ENCODE measurements around the gene TENT5D. TPM values are rescaled to one million over a fixed set of nuclear protein-coding genes. Genes with fewer than 3 reads are reported as not detected.
"Not testable (repeated sequence)": the region's sequence is repeated elsewhere in the genome, so short reads cannot be mapped to it uniquely, and the experiment has no call there.

TENT5D gene
- polyA plus RNA-seq (ENCODE audit: insufficient read length in 12 of 12): not detected
- long read RNA-seq, donor 1: 0 reads
- long read RNA-seq, donor 2: 0 reads
- long read RNA-seq, donor 3: 0 reads
- long read RNA-seq, donor 4: 0 reads
- long read RNA-seq, donor 5: 0 reads
- long read RNA-seq, donor 6: 0 reads
- long read RNA-seq, donor 7: 0 reads
- long read RNA-seq, donor 8: 0 reads
- long read RNA-seq, donor 9: 0 reads
- long read RNA-seq, donor 10: 0 reads
- long read RNA-seq, donor 11: 0 reads

DNA sequence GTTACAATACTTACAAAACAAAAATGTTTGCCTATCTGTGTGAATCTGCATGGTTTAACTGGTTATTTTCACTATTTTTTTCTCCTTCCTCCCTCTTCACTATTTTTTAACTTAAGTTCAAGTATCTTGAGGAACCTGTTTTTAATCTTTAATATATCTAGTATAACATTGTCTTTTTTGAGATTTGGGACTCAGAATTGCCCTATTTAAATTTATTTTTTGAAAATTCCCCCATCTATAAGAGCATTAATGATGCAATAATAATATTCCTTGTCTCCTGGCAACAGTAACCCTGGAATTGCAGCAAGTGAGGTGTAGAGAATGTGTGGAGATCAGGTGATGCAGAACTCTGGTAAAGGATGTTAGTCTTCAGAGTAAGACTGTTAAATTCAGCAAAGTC, at the start of gene TENT5D:
TENT5D (plus strand) TSS at position 301 of the 400 bp plus-strand sequence. CDS start 22,093 bp downstream, outside the sequence.
- DNase-seq: no peak

DNA sequence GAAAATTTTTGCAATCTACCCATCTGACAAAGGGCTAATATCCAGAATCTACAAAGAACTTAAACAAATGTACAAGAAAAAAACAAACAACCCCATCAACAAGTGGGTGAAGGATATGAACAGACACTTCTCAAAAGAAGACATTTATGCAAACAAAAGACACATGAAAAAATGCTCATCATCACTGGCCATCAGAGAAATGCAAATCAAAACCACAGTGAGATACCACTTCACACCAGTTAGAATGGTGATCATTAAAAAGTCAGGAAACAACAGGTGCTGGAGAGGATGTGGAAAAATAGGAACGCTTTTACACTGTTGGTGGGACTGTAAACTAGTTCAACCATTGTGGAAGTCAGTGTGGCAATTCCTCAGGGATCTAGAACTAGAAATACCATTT, 34.6 kb upstream of the TENT5D start:
- DNase-seq: not testable (repeated sequence)

DNA sequence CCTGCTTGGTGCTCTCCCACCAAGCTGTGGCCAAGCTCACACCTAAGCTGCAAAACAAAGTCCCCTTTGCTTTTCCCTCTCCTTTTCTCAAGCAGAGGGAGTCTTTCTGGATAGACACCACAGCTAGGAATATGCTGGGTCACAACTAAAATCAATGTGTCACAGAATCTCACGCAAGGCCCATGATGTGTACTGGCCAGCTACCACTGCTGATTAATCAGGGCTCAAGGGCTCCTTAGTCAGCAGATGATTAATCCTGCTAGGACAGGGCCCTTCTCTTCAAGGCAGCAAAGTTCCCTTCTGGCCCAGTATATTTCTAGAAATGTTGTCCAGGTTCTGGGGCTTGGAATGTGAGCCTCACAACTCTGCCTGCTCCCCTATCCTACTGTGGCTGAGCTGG, 32.0 kb upstream of the TENT5D start:
- DNase-seq: no peak

DNA sequence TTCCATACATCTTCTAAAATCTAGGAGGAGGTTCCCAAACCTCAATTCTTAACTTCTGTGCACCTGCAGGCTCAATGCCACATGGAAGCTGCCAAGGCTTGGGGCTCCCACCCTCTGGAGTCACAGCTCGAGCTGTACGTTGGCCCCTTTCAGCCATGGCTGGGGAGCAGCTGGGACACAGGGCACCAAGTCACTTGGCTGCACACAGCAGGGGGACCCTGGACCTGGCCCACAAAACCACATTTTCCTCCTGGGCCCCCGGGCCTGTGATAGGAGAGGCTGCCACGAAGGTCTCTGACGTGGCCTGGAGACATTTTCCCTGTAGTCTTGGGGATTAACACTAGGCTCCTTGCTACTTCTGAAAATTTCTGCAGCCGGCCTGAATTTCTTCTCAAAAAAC, 8.2 kb upstream of the TENT5D start:
- DNase-seq: no peak

DNA sequence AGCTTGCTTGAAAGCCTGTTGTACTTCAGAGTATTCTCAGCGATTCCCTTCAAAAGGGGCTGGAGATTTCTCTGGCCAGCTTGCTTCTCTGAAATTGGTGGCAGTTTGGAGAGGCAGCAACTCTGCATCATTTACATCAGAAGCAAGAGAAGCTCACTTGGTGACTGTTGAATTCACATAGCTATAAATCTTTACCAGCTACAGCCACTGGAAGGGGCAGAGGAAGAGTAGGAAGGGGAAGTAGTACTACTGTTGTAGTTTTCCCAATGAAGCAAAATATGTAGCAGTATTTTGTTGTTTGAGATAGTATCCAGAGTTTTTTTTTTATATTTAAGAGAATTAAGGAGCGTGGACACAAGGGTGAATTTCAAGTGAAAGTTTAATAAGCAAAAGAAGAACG, 2.8 kb downstream of the TENT5D start:
- DNase-seq: no peak

DNA sequence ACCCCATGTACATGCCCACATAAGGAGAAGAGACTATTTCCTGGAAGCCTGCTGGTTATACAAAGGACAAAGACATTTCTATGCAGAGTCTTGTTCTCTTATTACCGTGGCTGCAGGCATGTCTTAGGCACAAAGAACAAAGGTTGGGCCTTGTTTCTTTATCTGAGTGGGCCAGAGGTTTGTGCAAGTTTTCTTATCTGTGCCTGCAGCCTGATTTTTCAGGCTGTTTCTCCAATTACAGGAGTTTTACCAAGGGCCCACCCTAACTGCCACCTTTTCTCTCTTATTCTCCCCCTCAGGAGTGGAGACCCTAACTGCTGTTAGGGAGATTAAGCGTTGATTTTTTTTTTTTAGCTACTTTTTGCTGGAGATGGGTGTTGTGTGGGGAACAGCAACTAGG, 3.5 kb downstream of the TENT5D start:
- no peak for DNase-seq

DNA sequence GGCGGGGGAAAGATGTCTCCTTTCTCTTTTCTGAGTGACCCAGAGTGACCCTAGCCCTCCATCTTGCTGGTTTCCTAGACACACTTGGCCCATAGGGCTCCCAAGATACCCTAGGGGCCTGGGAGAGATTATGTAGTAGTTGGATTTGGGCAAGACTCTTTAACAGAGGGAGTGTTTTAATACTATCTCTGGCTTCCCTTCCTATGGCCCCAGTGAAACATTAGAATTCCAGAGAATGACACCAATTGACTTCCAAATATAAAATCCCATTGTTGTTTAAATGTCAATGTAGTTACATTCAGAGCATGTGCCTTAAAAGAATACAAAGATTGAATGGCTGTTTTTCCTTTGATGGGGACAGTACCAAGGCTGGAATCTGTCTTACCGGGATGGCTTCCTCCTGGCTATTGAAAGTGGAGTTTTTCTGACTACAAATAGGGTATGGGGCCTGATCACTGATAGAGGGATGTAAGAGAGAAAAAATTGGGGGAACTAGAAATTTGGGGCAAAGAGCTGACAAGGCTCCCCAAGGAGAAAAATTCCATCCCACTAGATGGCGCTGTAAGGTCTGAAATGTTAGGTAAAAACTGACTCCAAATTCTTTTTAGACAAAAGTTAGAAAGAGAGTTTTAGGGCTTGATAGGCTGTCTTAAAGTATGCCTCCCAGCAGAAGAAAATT, 10.7 kb downstream of the TENT5D start:
- no peak for DNase-seq

DNA sequence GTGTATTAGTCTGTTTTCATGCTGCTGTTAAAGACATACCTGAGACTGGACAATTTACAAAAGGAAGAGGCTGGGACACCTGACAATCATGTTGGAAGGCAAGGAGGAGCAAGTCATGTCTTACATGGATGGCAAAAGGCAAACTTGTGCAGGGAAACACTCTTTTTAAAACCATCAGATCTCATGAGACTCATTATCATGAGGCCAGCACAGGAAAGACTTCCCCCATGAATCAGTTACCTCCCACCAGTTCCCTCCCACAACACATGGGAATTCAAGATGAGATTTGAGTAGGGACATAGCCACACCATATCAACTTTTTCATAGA, 11.2 kb downstream of the TENT5D start:
- no peak for DNase-seq

DNA sequence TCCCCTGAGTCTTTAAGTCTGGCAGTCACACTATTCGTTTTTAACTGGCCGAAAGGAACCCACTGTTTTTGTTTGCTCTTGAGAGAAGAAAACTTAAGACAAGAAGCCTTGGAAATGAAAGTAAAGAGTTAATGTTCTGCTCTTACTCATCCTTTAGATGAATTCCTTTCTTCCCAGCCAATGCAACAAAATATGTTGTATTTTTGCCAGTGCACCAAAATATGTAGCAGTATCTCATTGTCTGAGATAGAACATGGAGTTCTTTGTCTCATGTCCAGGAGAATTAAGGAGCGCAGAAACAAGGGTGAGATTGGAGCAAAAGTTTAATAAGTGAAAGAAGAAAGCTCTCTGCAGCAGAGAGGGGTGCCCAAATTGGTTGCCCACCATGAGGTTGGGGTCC, 12.2 kb downstream of the TENT5D start:
- no peak for DNase-seq

DNA sequence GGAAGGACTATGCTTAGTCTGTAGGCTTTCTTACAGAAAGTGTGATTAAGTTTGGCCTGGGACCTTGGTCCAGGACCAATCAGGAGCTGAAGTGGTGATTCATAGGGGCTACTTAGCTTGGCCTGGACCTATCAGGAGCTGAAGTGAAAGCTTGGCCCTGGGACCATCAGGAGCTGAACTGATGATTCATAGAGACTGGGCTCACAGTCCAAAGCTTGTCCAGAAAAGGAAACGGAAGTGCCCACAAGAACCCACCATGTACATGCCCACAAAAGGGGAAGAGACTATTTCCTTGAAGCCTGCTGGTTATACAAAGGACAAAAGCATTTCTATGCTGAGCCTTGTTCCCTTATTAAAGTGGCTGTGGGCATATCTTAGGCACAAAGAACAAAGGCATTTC, 12.6 kb downstream of the TENT5D start:
- no peak for DNase-seq

DNA sequence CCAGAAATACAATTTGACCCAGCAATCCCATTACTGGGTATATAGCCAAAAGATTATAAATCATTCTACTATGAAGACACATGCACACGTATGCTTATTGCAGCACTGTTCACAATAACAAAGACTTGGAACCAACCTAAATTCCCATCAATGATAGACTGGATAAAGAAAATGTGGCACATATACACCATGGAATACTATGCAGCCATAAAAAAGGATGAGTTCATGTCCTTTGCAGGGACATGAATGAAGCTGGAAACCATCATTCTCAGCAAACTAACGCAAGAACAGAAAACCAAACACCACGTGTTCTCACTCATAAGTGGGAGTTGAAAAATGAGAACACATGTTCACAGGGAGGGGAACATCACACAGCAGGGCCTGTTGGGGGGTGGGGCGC, 47.9 kb downstream of the TENT5D start:
- DNase-seq: not testable (repeated sequence)

DNA sequence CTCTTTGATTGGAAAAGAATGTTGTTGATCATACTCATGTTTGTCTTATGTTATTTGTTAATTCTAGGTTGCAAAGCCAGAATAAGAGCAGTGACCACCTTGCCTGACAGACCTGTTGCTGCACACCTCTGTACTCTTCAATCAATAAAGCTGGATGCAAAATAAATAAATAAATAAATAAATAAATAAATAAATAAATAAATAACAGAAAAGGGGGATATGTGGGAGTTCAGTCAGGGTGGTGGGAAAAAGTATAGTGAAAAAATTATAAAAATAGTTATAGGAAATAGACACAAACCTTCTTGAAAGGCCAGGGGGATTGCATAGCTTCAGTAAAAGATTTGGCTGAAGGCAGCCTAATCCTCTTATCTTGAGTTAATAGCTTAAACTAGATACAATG, 51.3 kb downstream of the TENT5D start:
- DNase-seq: no peak

DNA sequence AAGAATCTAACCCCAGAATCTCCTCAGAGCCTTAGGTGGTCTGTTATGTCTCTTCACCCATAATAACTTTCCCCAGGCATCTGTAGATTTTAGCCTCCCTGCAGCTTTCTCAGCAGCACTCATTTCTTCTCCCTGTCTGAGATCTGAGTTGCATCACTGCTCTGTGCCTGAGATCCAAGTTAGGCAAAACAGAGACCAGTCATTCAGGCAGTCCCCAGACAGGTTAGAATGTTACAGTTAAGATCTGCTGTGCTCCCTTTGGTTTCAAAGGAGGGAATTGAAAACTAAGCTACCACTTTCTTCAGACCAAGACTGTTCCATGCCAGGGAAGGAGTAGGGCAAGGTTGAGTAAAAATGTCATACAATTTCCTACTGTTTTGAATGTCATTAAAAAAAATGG, 65.3 kb downstream of the TENT5D start:
- no peak for DNase-seq

DNA sequence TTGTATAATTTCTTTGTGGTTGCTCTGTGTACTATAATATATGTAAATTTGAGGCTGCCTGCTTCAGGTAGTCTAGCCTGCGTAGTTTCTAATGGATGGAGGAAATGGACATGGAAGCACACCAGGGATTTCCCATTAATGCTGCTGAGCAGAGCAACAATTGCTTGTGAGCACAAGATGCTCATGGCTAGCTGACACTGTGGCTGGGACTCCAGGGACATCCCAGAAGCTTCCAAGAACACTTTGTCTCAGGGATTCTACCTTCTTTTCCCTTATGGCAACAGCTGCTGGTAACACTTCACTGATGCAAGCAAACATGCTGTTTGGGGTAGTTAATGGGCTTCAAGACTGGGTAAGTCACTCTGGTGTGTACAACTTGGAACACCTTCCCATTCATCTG, 66.1 kb downstream of the TENT5D start:
- no peak for DNase-seq

DNA sequence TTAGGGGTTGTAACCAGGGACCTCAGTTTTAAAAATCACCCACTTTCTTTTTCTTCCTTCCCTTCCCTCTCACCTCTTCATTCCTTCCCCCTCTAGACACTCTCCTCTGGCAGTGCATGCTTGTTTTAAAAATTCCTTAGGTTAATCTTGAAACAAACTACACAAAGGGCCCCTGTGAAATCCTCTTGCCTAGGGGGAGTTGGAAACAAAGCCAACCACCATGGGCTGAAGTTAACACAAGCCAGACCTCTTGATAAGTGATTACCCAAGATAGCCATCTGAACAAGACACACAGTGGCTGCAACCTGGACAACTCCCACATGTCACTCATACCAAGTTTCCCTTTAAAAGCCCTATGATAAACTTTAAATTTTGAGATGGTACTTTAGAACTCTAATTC, 68.9 kb downstream of the TENT5D start:
- no peak for DNase-seq
